CD4-positive, alpha-beta T cell (primary cell): Measurements from ENCODE around the gene CELF5. TPM values are rescaled to one million over a fixed set of nuclear protein-coding genes. Genes with fewer than 3 reads are reported as not detected.
A peak's percentile ranks its signal among the peaks of the same experiment; 100 is the strongest.

Source experiments
- ATAC-seq: fragments of 200-7000 bp; cut with Tn5 transposase; one replicate; pipeline ENCODE4 v1.10.0; 2022; ENCODE audit warnings: mild to moderate bottlenecking; ENCODE audit not compliant: poor library complexity
- CTCF ChIA-PET: fragments of 350-600 bp; sonication (Branson Sonifier 250); formaldehyde crosslinking; loops from one replicate; lab custom pipeline; 2021; ENCODE audit warnings: antibody characterized with exemption, inconsistent platforms; lab: Charles Lee
- POLR2A ChIA-PET: fragments of 350-600 bp; sonication (Branson Sonifier 250); formaldehyde crosslinking; loops from one replicate; lab custom pipeline; 2021; ENCODE audit warnings: antibody characterized with exemption, inconsistent platforms; lab: Charles Lee
- DNase-seq, 14 experiments: peaks; one replicate each; pipeline ENCODE4 v3.0.0-alpha.2; 2013 to 2020; ENCODE audit warnings: mixed read lengths in 2 of 14
- H3K27ac ChIP-seq, 2 donors: one replicate each; pipeline versions ENCODE4 v1.5.1 to v1.7.0; 2013; ENCODE audit warnings: low read length in 2 of 2, low read depth in 1 of 2, mild to moderate bottlenecking in 1 of 2
- H3K27me3 ChIP-seq, 2 experiments: 1 replicate in 1 of 2; 2 replicates in 1 of 2; pipeline versions ENCODE4 v1.6.1 to v1.7.0; 2013; ENCODE audit warnings: low read length in 2 of 2, control low read depth in 1 of 2, mild to moderate bottlenecking in 1 of 2, moderate library complexity in 1 of 2; ENCODE audit not compliant: insufficient read depth in 2 of 2, control insufficient read depth in 1 of 2
- H3K36me3 ChIP-seq: one replicate; pipeline ENCODE4 v1.6.1; 2013; ENCODE audit warnings: low read length, control low read depth; ENCODE audit not compliant: insufficient read depth
- H3K4me1 ChIP-seq: one replicate; pipeline ENCODE4 v1.6.1; 2013; ENCODE audit warnings: low read length, control low read depth; ENCODE audit not compliant: insufficient read depth
- H3K4me3 ChIP-seq: one replicate; pipeline ENCODE4 v1.5.1; 2013; ENCODE audit warnings: mild to moderate bottlenecking, low read length, moderate library complexity
- H3K9me3 ChIP-seq, 2 experiments: 1 replicate in 1 of 2; 2 replicates in 1 of 2; pipeline versions ENCODE4 v1.6.1 to v1.7.0; 2013; ENCODE audit warnings: low read length in 2 of 2, mild to moderate bottlenecking in 2 of 2, control low read depth in 1 of 2, moderate library complexity in 1 of 2; ENCODE audit not compliant: control insufficient read depth in 1 of 2, insufficient read depth in 1 of 2
- H3K27ac Mint-ChIP-seq: one replicate; pipeline ENCODE4 v1.8.0; 2020; ENCODE audit warnings: mixed read lengths
- H3K27me3 Mint-ChIP-seq: one replicate; pipeline ENCODE4 v1.8.0; 2021; ENCODE audit warnings: mixed read lengths
- H3K36me3 Mint-ChIP-seq: one replicate; pipeline ENCODE4 v1.8.0; 2021; ENCODE audit warnings: low read depth, mixed read lengths
- H3K4me1 Mint-ChIP-seq: one replicate; pipeline ENCODE4 v1.8.0; 2021; ENCODE audit warnings: low read depth, mixed read lengths
- H3K4me3 Mint-ChIP-seq: one replicate; pipeline ENCODE4 v1.8.0; 2020; ENCODE audit warnings: mild to moderate bottlenecking, mixed read lengths
- H3K9me3 Mint-ChIP-seq: one replicate; pipeline ENCODE4 v1.8.0; 2020; ENCODE audit warnings: mixed read lengths
- intact Hi-C, 2 experiments: fragments of 100-400 bp; cut with DNase I in 1 of 2; cut with micrococcal nuclease in 1 of 2; formaldehyde crosslinking; loops; one replicate each; pipeline versions ENCODE4 v1.15.1 to v1.9.0; 2023 to 2025; cut with DNase I, micrococcal nuclease
- total RNA-seq, 174 experiments: library from RNA in 2 of 174; stranded (reverse) in 2 of 174; gene quantifications; one replicate each; pipeline ENCODE4 v1.2.3 and lab custom pipeline; 2021 to 2026
- TF ChIP-seq, protein P1 (sequence below): fragments of 200-600 bp; IDR thresholded peaks from one replicate; pipeline ENCODE4 v1.8.0; 2022; ENCODE audit warnings: antibody characterized with exemption, mild to moderate bottlenecking

Gene CELF5
- total RNA-seq, 2 experiments from 2014 or later, result 0.36 TPM

DNA sequence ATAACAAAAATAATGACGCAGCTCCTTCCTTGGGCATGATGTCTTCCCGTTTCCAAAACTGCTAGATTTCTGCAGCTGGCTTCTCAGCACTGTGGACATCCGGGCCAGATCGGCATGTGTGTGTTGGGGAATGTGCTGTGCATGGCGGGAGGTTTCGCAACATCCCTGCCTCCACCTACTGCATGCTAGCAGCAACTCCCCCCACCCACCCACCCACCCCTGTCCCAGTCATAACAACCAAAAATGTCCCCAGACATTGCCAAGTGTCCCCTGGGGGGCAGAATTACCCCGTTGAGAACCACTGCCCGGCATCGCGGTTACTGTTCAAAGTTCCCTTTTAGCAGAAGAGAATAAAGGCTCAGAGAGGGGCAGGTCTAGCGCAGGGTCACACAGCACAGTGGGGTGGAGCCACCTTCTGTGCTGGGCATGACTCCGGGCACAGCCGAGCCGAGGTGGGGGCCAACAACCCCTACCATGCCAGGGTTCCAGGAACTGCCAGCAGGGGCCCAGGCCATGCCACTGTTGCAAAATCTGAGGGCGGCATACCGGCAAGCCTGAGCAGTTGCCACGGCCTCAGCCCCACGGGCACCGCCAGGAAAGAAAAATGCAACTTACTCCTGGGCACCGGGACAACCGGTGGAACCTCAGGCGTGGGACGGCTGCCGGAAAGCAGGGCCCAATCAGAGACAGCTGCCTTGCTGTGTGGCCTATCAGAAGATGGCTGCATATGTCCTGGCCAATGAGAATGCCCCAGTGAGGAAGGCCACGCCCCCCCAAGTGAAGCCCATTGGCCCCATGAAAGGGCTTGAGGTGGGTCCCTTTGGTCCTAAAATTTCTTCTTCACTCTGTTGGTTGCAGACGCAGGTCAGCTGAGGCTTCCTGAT lies 119.4 kb downstream of the CELF5 start:
- DNase-seq, result peak in 10 of 14 experiments; percentile 16 to 80 (median 36)
- H3K9me3 ChIP-seq, result no peaks in the 10 kb centered on the region
- peaks cover 17% of the 10 kb centered on the region for H3K4me1 ChIP-seq
- ATAC-seq, result peak; percentile 85
- Mint-ChIP-seq H3K27me3 (no peaks in the 10 kb centered on the region), H3K36me3 (no peaks in the 10 kb centered on the region), H3K9me3 (no peaks in the 10 kb centered on the region), H3K4me3 (peak overlapping the region; percentile 45), H3K4me1 (peaks cover under 1% of the 10 kb centered on the region), H3K27ac (no peak overlapping the region)
- H3K36me3 ChIP-seq, result no peaks in the 10 kb centered on the region
- ChIA-PET POLR2A (no interaction called here), CTCF (interaction anchor here (1.2 kb wide), 1 partner anchor 91 kb away, joined by 3 read pairs; no protein-coding TSS in a partner anchor)
- intact Hi-C loops, result no loop called here
- H3K4me3 ChIP-seq, result peak overlapping the region; percentile 48
- no peaks in the 10 kb centered on the region for H3K27me3 ChIP-seq
- H3K27ac ChIP-seq, result no peak overlapping the region
- TF ChIP-seq, protein P1, sequence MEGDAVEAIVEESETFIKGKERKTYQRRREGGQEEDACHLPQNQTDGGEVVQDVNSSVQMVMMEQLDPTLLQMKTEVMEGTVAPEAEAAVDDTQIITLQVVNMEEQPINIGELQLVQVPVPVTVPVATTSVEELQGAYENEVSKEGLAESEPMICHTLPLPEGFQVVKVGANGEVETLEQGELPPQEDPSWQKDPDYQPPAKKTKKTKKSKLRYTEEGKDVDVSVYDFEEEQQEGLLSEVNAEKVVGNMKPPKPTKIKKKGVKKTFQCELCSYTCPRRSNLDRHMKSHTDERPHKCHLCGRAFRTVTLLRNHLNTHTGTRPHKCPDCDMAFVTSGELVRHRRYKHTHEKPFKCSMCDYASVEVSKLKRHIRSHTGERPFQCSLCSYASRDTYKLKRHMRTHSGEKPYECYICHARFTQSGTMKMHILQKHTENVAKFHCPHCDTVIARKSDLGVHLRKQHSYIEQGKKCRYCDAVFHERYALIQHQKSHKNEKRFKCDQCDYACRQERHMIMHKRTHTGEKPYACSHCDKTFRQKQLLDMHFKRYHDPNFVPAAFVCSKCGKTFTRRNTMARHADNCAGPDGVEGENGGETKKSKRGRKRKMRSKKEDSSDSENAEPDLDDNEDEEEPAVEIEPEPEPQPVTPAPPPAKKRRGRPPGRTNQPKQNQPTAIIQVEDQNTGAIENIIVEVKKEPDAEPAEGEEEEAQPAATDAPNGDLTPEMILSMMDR, result no peak

- Histone ChIP-seq H3K4me3 (no peak overlapping the region), H3K36me3 (no peaks in the 10 kb centered on the region), H3K27me3 (no peaks in the 10 kb centered on the region), H3K27ac (no peak overlapping the region), H3K4me1 (peaks cover 10% of the 10 kb centered on the region), H3K9me3 (no peaks in the 10 kb centered on the region)
- H3K9me3 Mint-ChIP-seq, result no peaks in the 10 kb centered on the region
- ATAC-seq (no peak), DNase-seq (no peak)
- H3K27ac Mint-ChIP-seq, result no peak overlapping the region
- H3K4me3 Mint-ChIP-seq, result no peak overlapping the region
- ChIA-PET CTCF (no interaction called here), POLR2A (no interaction called here)
- H3K4me1 Mint-ChIP-seq, result no peaks in the 10 kb centered on the region
- intact Hi-C loops, result no loop called here
- H3K27me3 Mint-ChIP-seq, result no peaks in the 10 kb centered on the region
- H3K36me3 Mint-ChIP-seq, result no peaks in the 10 kb centered on the region
- TF ChIP-seq, protein P1, result no peak
Measured at GRCh38 chr19:3344608-3345598, 120.4 kb downstream of the CELF5 start.

DNA sequence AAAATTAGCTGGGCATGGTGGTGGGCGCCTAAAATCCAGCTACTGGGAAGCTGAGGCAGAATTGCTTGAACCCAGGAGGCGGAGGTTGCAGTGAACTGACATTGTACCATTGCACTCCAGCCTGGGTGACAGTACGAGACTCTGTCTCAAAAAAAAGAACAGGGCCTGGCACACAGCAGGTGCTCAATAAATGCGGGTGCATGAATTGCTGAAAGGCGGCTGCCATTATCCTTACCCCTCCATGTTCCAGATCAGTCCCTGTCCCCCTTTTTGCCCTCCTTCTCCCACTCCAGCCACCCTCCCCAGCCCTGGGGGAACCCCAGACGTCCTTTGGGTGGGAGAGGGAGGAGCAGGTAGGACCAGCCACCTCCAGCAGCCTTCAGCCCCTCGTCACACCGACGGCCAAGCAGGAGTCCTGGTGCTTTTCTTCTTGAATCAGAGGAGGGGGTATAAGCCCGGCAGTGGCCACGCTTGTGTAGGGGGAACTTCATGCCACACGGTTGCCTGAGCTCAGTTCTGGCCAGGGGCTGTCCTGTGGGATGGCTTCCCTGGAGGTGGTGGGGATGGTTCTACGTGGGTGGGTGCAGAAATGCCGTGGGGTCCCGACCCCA lies 121.5 kb downstream of the CELF5 start:
- Histone ChIP-seq H3K4me1 (peaks cover 10% of the 10 kb centered on the region), H3K27ac (no peak overlapping the region), H3K4me3 (no peak overlapping the region), H3K36me3 (no peaks in the 10 kb centered on the region), H3K9me3 (no peaks in the 10 kb centered on the region), H3K27me3 (no peaks in the 10 kb centered on the region)
- H3K27me3 Mint-ChIP-seq, result no peaks in the 10 kb centered on the region
- no peak overlapping the region for H3K27ac Mint-ChIP-seq
- ATAC-seq (no peak), DNase-seq (no peak)
- no peaks in the 10 kb centered on the region for H3K9me3 Mint-ChIP-seq
- no peaks in the 10 kb centered on the region for H3K36me3 Mint-ChIP-seq
- ChIA-PET POLR2A (interaction anchor here (1.4 kb wide), 1 partner anchor 7 kb away, joined by 4 read pairs; no protein-coding TSS in a partner anchor), CTCF (no interaction called here)
- H3K4me1 Mint-ChIP-seq, result no peaks in the 10 kb centered on the region
- no peak overlapping the region for H3K4me3 Mint-ChIP-seq
- TF ChIP-seq, protein P1, result no peak
- intact Hi-C loops, result no loop called here
